ENCODE measurements around the gene EPB41L2.
"Not testable (repeated sequence)": the region's sequence is repeated elsewhere in the genome, so short reads cannot be mapped to it uniquely, and the experiment has no call there.

EPB41L2 gene

DNA sequence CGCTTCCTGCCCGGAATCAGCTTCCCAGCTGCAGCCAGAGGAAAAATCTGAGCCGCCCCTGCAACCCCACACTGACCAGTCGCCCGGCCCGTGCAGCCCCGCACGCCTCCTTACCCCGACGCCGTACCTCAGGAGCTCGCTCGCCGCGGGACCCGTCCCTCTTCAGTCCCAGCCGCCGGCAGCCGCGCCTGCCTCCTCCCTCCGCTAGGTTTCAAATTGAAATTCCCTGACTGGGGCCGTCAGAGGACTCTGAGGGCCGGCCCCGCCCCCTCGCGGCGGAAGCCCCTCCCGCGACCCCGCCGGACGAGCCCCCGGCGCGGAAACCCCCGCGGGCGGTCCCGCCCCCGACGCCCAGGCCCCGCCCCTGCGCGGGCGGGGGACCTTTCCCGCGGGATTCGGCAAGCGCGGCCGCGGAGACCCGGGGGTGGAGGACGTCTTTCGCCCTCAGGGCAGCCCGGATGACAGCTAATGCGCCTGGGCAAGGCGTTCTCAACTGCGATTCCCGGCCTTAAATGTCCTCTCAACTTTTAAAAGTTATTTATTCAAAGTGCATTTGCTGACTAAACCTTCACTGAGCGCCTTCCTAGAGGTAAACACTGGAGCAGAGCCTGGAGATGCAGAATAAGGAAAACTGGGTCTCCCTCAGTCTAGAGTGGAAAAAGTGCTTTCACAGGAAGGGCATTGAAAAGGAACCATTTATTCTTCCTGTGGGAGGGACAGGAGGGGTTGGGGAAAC is at the start of gene EPB41L2:
EPB41L2 (minus strand) TSS at position 218 of the 736 bp plus-strand sequence. CDS start 106,760 bp downstream, outside the sequence.
- DNase-seq (ENCODE audit: low read depth in 3 of 3): peak; percentile 62 to 70 (median 64)

DNA sequence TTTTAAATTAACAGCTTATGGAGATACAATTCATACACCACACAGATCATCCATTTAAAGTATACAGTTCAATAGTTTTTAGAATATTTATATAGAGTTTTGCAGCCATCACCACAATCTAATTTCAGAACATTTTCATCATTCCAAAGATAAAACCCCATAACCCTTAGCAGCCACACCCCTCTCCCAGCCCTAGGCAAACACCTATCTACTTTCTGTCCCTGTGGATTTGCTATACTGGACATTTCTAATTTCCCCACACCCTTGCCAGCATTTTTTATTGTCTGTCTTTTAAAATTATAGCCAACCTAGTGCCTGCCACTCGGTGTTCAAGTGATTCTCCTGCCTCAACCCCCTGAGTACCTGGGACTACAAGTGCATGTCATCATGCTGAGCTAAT is 49.2 kb upstream of the EPB41L2 start:
- DNase-seq (ENCODE audit: low read depth in 3 of 3): no peak

DNA sequence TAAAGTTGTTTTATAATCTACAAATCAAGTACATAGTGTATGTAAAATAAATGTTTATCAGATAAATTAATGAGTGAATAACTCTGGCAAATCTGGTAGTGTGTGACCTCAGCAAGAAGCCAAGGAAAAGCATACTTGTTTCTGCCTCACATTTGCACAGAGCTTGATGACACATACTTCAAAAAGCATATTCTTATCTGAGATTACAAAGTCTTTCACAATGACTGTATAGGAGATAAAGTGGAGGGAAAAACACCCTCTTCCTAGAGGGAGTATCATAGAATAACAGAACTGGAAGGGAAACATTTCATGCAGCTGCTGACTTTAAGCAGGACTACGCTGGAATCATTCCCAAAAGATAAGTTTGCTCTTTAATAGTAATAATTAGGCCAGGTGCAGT is 44.1 kb upstream of the EPB41L2 start:
- DNase-seq (ENCODE audit: low read depth in 3 of 3): no peak

DNA sequence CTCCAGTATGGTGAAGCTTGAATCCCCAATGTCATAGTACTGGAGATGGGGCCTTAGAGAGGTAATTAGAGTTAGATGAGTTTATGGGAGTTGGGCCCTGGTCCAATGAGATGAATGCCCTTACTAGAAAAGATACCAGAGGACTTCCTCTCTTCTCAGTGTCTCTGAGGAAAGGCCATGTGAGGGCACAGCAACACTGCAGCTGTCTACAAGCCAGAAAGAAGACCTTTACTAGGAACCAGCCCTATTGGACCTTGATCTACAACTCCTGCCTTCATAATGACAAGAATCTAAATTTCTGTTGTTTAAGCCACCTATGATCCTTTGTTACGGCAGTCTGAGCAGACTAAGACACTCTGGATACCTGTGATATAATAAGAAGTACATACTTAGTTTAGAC is 40.9 kb upstream of the EPB41L2 start:
- no peak for DNase-seq (ENCODE audit: low read depth in 3 of 3)

DNA sequence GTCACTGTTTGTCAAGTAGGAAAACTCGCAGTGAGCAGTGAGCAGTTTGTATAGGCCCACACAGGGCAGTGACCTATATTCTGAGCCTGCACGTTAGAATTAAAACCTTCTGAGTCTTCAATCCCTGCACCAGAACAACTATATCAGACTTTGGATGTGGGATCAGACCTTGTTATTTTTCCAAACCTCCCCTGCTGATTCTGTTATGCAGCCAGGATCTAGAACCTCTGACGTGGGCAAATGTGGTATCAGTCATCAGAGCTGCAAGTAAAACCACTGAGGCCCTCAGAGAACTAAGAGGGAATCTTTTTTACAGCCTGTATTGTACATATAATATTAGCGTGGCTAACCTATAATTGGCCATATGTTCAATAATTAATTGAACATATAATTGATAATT is 40.3 kb upstream of the EPB41L2 start:
- no peak for DNase-seq (ENCODE audit: low read depth in 3 of 3)

DNA sequence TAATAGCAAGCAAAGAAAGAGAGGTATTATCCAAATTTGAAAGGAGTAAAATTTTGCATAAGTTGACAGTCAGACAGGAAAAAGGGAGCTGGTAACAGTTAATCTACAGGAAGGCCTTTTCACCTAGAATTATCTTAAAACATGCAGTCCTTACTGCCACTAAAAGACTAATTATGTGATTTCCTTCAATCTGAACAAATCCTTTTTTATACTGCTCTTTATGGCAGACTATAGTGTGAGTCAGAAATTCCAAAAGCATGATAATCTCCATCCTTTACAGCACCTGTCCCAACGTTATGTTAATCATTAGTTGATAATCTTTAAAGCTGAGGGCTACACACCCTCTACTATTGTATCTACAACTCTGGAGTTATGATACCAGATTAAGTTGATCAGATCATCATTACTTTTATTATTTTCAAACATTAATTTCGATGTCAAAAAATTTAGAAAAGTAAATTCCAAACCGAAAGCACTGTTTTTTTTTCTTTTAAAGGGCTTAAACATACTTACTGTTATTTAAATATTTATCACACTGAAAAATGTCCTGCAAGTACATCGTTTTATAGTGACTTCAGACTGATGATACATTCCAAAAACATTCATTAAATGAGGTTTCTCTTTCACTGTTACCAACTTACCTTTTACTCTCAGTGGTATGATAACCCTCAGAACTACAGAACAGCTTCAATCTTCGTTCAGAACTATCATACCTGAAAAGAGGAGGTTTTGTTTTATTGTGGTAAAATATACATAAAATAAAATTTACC is 39.1 kb upstream of the EPB41L2 start:
- no peak for DNase-seq (ENCODE audit: low read depth in 3 of 3)

DNA sequence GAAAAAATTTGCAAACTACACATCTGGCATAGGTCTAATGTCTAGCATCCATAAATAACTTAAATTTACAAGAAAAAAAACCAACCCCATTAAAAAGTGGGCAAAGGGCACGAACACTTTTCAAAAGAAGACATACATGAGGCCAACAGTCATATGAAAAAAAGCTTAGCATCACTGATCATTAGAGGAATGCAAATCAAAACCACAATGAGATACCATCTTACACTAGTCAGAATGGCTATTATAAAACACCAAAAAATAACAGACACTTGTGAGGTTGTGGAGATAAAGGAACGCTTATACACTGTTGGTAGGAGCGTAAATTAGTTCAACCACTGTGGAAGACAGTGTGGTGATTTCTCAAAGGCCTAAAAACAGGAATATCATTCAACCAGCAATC is 33.7 kb upstream of the EPB41L2 start:
- DNase-seq (ENCODE audit: low read depth in 3 of 3): no peak

DNA sequence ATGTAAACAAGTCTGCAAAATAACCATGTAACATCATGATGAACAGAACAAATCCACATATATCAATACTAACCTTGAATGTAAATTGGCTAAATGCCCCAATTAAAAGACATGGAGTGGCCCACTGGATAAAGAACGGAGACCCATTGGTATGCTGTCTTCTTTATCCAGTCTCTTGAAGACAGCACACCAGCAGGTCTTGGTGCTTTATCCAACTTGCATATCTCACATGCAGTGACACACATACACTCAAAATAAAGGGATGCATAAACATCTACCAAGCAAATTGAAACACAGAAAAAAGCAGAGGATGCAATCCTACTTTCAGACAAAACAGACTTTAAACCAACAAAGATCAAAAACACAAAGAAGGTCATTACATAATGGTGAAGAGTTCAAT is 30.3 kb upstream of the EPB41L2 start:
- DNase-seq (ENCODE audit: low read depth in 3 of 3): no peak

DNA sequence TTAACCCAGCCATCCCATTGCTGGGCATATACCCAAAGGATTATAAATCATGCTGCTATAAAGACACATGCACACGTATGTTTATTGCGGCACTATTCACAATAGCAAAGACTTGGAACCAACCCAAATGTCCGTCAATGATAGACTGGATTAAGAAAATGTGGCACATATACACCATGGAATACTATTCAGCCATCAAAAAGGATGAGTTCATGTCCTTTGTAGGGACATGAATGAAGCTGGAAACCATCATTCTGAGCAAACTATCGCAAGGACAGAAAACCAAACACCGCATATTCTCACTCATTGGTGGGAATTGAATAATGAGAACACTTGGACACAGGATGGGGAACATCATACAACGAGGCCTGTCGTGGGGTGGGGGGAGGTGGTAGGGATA is 28.9 kb upstream of the EPB41L2 start:
- DNase-seq (ENCODE audit: low read depth in 3 of 3): not testable (repeated sequence)

DNA sequence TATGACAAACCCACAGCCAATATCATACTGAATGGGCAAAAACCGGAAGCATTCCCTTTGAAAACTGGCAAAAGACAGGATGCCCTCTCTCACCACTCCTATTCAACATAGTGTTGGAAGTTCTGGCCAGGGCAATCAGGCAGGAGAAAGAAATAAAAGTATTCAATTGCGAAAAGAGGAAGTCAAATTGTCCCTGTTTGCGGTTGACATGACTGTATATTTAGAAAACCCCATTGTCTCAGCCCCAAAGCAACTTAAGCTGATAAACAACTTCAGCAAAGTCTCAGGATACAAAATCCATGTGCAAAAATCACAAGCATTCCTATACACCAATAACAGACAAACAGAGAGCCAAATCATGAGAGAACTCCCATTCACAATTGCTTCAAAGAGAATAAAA is 27.3 kb upstream of the EPB41L2 start:
- DNase-seq (ENCODE audit: low read depth in 3 of 3): not testable (repeated sequence)

DNA sequence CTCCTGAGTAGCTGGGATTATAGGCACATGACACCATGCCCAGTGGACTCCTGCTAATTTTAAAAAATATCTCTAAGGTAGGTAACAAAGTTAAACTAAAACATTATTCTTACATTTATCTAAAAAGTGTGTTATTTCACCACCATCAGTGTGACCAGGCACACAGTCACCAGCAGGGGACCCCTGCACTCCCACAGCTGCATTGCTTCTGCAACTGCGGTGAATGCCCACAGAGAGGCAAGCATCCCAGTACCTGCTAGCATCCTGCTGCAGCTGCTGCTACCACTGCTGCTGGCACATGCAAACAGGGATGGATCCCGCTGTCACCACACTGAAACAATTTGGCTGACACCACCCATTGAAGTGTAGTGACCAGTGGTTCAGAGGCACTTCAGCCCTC is 21.9 kb upstream of the EPB41L2 start:
- DNase-seq (ENCODE audit: low read depth in 3 of 3): no peak

DNA sequence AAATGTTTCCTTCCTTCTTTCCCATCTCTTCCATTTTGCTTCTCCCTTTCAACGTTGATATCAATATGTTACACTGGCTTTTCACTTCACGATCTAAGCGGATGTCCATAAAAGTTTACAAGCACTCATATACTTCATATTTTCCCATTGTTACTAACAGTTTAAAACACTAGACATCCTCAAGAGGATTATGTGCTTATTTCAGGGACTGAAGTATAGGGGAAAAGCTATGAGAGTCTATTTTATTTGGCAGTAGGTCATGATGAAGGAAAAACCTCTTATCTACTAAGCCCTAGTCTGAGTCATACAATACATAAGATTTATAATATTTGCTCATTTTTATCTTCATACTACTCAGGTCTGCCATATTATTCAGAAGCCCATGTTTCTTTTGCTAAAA is 20.6 kb upstream of the EPB41L2 start:
- no peak for DNase-seq (ENCODE audit: low read depth in 3 of 3)

DNA sequence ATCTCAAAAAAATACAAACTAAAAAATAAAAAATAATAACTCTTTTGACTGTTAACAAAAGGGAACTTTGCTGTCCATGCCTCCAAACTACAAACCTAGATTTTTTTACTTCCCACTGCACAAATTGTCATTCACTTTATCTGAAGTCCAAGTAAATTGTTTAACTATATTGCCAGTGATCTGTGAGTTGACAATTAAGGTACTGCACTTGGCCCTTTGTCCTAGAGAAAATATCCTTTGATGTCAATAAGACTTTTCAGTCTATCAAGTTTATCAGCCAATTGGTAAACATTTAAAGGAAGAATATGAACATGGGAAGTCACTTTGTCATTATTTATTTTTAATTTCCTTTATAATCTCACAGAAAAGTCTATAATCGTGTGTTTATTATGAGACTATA is 19.3 kb upstream of the EPB41L2 start:
- no peak for DNase-seq (ENCODE audit: low read depth in 3 of 3)

DNA sequence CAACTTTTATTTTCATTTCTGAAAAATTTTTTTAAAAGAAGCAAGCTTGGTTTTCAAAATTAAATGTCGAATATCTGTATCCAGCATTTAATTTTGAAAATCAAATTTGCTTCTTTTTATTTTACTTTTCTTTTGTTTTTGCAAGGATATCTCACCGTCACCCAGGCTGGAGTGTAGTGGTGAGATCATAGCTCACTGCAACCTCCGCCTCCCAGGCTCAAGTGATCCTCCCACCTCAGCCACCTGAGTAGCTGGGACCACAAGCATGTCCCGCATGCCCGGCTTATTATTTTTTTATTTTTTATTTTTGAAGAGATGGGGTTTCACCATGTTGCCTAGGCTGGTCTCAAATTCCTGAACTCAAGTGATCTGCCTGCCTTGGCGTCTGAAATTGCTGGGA is 17.0 kb upstream of the EPB41L2 start:
- no peak for DNase-seq (ENCODE audit: low read depth in 3 of 3)

DNA sequence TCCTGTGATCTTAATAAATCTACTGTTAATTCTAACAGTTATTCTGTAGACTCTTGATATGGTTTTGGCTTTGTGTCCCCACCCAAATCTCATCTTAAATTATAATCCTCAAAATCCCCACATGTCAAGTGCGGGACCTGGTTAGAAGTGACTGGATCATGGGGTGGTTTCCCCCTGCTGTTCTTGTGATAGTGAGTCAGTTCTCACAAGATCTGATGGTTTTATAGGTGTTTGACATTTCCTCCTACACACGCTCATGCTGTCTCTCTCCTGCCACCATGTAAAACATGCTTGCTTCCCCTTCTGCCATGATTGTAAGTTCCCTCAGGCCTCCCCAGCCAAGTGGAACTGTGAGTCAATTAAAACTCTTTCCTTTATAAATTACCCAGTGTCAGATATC is 10.5 kb upstream of the EPB41L2 start:
- DNase-seq (ENCODE audit: low read depth in 3 of 3): no peak

DNA sequence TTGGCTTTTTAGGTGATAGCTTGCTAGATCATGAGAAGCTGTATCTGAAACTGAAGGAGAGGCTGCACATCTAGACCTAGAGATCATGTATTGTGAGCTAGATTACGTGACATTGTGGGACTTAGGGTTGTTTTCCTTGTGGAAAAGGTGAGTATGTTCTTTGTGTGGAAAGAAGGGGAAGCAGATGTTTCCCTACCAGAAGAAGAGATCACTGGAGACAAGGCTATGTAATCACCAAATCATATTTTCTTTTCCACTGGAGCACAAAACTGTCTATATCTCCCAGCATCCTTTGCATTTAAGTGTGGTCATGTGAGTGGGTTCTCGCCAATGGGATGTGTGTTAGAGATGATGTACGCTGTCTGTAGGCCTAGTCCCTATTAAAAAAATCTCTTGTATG is 7.0 kb upstream of the EPB41L2 start:
- DNase-seq (ENCODE audit: low read depth in 3 of 3): no peak

DNA sequence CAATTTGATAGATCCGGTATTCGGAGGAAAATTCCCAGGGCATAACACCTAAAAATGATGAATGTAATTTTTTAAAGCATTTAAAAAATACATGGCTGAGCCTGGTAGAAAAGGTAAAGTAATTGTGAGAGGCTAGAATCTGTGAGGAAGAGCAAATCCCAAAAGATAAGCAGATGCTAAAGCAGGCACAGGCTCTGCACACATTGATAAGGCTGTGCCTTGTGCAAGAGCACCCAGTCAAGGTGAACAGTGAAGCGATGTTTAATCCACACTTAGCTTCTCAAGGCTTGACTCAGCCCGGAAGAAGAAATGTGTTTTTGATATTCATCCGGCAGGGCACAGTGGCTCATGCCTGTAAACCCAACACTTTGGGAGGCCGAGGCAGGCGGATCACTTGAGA is 5.1 kb upstream of the EPB41L2 start:
- DNase-seq (ENCODE audit: low read depth in 3 of 3): no peak

DNA sequence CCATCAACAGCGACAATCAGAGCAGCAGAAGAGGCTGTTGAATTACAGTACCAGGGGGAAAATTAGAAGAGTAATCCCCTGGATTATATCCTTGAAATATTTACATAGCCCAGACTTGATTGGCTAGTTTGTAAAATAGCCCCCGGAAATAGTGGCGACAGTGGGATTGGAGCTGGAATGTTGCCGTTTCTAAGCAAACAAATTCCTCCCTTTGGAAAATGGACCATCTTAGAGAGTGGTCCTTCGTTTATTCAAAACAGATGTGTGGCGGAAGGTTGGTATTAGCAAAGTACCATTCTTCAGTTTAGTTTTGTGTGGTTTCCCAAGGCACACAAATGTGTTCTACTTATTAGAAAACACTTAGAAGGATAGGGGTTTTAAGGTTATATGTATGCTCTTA is 4.5 kb upstream of the EPB41L2 start:
- no peak for DNase-seq (ENCODE audit: low read depth in 3 of 3)

DNA sequence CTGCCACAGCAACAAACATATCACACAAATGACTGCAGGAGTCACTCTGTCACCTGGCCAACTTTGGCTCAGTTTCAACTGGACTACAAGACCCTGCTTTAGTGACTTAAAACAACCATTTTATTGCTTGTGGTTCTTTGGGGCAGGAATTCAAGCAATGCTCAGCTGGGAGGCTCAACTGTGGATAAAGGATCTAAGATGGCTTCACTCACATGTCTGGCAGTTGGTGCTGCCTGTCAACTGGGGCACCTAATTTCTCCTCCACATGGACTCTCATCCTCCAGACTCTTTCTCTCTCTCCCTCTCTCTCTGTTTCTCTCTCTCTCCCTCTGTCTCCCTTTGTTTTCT is 2.8 kb upstream of the EPB41L2 start:
- DNase-seq (ENCODE audit: low read depth in 3 of 3): no peak

DNA sequence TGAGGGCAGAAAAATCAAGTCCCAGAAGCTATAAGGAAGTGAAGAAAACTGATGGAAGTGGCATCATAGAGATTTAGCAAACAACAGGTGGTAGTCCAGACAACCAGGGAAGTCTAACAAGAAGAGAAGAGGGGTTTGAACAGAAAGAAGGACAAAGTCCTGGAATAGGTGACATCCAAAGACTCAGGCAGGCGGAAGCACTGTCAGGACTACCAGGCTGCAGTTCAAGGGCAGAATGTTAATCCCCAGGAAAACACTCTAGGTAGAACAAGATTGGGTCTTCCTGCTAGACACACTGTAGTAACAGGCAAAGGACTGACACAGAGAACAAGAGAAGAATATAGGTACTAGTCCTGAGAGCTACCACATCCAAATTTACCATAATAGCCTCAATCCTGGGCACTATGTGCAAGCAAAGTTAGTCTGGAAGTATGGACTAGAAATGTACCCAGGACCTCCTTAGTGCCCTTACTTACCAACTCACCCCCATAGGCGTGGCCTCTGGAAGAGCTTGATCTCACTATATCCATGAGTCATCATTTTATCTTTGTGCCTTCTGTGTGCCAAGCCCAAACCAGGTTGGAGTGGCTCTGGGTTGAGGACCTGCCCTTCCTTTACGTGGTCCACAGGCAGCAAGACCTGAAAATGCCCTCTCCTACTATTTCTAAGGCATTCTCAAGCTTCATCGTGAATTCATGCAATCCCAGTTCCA is 2.2 kb upstream of the EPB41L2 start:
- DNase-seq (ENCODE audit: low read depth in 3 of 3): no peak

DNA sequence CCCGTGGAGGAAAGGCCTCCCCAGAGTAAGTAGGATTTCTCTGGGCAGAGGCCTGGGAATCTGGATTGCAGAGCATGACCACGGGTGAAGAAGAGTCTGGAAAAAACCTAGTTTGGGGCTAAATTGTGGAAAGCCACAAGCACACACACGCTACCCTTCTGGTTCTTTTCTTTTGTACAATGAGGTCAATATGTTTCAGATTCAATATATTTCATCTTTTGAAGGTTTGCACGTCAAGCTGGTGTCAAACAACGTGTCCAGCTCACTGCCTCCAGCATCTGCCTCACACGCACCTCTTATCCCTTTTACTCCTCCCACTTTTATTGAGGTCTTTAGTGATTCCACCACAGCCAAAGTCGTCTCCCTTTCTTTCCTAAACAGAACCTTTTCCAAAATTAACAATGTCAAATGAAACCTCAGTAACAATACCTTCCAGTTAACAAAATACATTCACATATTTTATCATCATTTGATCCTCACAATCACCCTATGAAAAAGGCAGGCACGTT is 773 bp upstream of the EPB41L2 start:
- no peak for DNase-seq (ENCODE audit: low read depth in 3 of 3)

DNA sequence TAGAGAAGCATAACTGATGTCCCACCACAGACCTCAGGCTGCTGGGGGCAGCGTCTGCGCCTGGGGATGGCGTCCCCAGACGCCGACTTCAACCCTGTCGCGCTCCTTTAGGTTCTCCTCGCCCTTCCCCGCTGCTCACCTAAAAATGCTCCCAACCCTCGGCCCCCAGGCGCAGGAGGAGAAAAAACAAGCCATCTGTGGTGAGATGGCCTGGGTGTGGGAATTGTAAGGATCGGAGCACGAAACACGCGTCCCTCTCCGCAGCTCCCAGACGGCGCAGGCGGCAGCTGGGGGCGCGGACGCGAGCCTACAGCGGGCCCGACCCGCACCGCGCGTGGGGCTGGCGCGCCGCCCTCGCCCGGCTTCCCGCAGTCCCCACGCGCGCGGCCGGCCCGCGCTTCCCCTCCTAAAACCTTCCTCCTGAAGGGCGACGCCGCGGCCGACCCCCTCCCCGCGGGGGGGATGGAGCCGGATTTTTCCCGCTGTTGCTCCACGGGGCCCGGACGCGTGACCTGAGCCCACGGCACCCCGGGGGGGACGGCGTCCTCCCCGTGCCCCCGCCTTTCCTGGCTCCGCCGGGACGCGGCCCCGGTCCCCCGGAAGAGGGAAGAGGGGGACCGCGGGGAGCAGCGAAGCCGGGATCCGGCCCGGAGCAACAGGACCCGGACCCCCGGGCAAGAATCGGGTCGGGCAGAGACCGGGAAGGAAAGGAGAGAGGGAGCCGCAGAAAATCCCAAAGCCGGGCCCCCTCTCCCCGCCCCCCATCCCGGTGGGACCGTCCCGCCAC is 611 bp downstream of the EPB41L2 start:
- DNase-seq (ENCODE audit: low read depth in 3 of 3): peak in 1 of 3 experiments; percentile 13

Data from stimulated activated CD4-positive, alpha-beta T cell treated with anti-CD3 and anti-CD28 coated beads, TNF-alpha, amount 100 ng/mL, for 4 hours (primary cell).